Gastrocnemius medialis (tissue), 4 donors: ENCODE measurements around the gene NUP62. TPM values are rescaled to one million over a fixed set of nuclear protein-coding genes. Genes with fewer than 3 reads are reported as not detected.

Experiments used
- ATAC-seq, 2 donors: fragments of 150-250 bp; one replicate each; pipeline ENCODE4 v1.9.1; 2016
- DNase-seq, 2 donors: peaks; one replicate each; pipeline ENCODE4 v3.0.0-alpha.2; 2019
- H3K27ac ChIP-seq, 4 donors: fragments of 200-600 bp; sonication (generic); 1 replicate in 1 of 4; 2 replicates in 3 of 4; pipeline ENCODE4 v1.5.1; 2016 to 2018; ENCODE audit warnings: mild to moderate bottlenecking in 2 of 4, moderate library complexity in 1 of 4
- H3K27me3 ChIP-seq, 3 donors: fragments of 200-600 bp; sonication (generic) in 2 of 3; 1 replicate in 1 of 3; 2 replicates in 2 of 3; pipeline versions ENCODE4 v1.5.1 to v1.6.0; 2016 to 2019; ENCODE audit warnings: mild to moderate bottlenecking in 1 of 3, moderate library complexity in 1 of 3
- H3K36me3 ChIP-seq, 2 donors: fragments of 200-600 bp; sonication (generic) in 1 of 2; one replicate each; pipeline ENCODE4 v1.5.1; 2017 to 2018
- H3K4me1 ChIP-seq, 2 donors: fragments of 200-600 bp; sonication (generic) in 1 of 2; one replicate each; pipeline ENCODE4 v1.5.1; 2016 to 2017; ENCODE audit warnings: mild to moderate bottlenecking in 2 of 2
- H3K4me3 ChIP-seq, 4 donors: fragments of 200-600 bp; sonication (generic) in 3 of 4; 1 replicate in 1 of 4; 2 replicates in 3 of 4; pipeline ENCODE4 v1.5.1; 2016 to 2019; ENCODE audit warnings: mild to moderate bottlenecking in 2 of 4
- H3K9me3 ChIP-seq, 3 donors: fragments of 200-600 bp; sonication (generic) in 2 of 3; 1 replicate in 1 of 3; 2 replicates in 2 of 3; pipeline ENCODE4 v1.5.1; 2016 to 2019
- CTCF ChIP-seq, 5 experiments: fragments of 450-650 bp in 3 of 5; fragments of 200-600 bp in 2 of 5; sonication (generic) in 2 of 5; IDR thresholded peaks in 4 of 5; conservative IDR thresholded peaks in 1 of 5; 1 replicate in 4 of 5; 2 replicates in 1 of 5; pipeline ENCODE4 v1.5.1; 2016 to 2019; ENCODE audit warnings: antibody characterized with exemption in 5 of 5, mild to moderate bottlenecking in 3 of 5, moderate library complexity in 3 of 5
- POLR2A ChIP-seq, 2 donors: fragments of 450-650 bp; IDR thresholded peaks; one replicate each; pipeline ENCODE4 v1.6.1; 2017; ENCODE audit warnings: antibody characterized with exemption in 2 of 2, mild to moderate bottlenecking in 2 of 2, moderate library complexity in 2 of 2
- in situ Hi-C, 4 donors: fragments of 200-750 bp; cut with MboI; loops; one replicate each; pipeline versions ENCODE4 v1.15.0 to v1.8.0; 2017; ENCODE audit warnings: low sequenced_read_pairs in 4 of 4
- intact Hi-C: fragments of 100-400 bp; cut with DNase I; formaldehyde crosslinking; loops from one replicate; pipeline ENCODE4 v1.15.1; 2023; ENCODE audit warnings: low total_unique reads
- total RNA-seq, 4 donors: library from RNA; depleted of rRNA; stranded (reverse); fragments of >200 nt; gene quantifications; one replicate each; pipeline versions ENCODE4 v1.1.0 to v1.2.3, GENCODE V29; 2016

The NUP62 gene
- total RNA-seq, 4 donors from 2014 or later: 32.8 to 38.0 (median 36.3) TPM

GRCh38 chr19:49895566-49896297 lies 33.6 kb downstream of the NUP62 start:
- TF ChIP-seq POLR2A (IDR thresholded peaks at IDR 0.05) (no peak), CTCF (IDR thresholded peaks at IDR 0.05 in 4 of 5, conservative IDR thresholded peaks at IDR 0.05 in 1 of 5) (no peak)
- DNase-seq (no peak), ATAC-seq (no peak)
- no peaks in the 10 kb centered on the region for H3K36me3 ChIP-seq
- in situ Hi-C loops (no loop called here), intact Hi-C loops (no loop called here)
- H3K4me1 ChIP-seq: no peaks in the 10 kb centered on the region
- H3K27ac ChIP-seq: no peak overlapping the region
- H3K4me3 ChIP-seq: no peak overlapping the region
- no peaks in the 10 kb centered on the region for H3K9me3 ChIP-seq
- peaks cover 3 to 8% (median 6%) of the 10 kb centered on the region in 3 donors for H3K27me3 ChIP-seq

- intact Hi-C loops: no loop called here
- no peak for ATAC-seq
- DNase-seq: no peak
- Histone ChIP-seq H3K4me3 (no peak overlapping the region), H3K9me3 (no peaks in the 10 kb centered on the region), H3K36me3 (no peaks in the 10 kb centered on the region), H3K4me1 (peaks cover 2 to 6% of the 10 kb centered on the region in 2 donors), H3K27me3 (peaks cover 6 to 9% (median 7%) of the 10 kb centered on the region in 3 donors), H3K27ac (no peak overlapping the region)
- TF ChIP-seq POLR2A (IDR thresholded peaks at IDR 0.05) (no peak), CTCF (IDR thresholded peaks at IDR 0.05 in 4 of 5, conservative IDR thresholded peaks at IDR 0.05 in 1 of 5) (no peak)
- in situ Hi-C loops: no loop called here
Measured at GRCh38 chr19:49894879-49895565, 34.3 kb downstream of the NUP62 start.

GRCh38 chr19:49894011-49894664 lies 35.2 kb downstream of the NUP62 start:
- H3K36me3 ChIP-seq: no peaks in the 10 kb centered on the region
- in situ Hi-C loops (no loop called here), intact Hi-C loops (no loop called here)
- H3K4me1 ChIP-seq: peaks cover 2 to 12% of the 10 kb centered on the region in 2 donors
- no peak overlapping the region for H3K27ac ChIP-seq
- H3K9me3 ChIP-seq: no peaks in the 10 kb centered on the region
- DNase-seq (no peak), ATAC-seq (no peak)
- H3K27me3 ChIP-seq: peaks cover 6 to 9% (median 7%) of the 10 kb centered on the region in 3 donors
- no peak overlapping the region for H3K4me3 ChIP-seq
- TF ChIP-seq POLR2A (IDR thresholded peaks at IDR 0.05) (no peak), CTCF (IDR thresholded peaks at IDR 0.05 in 4 of 5, conservative IDR thresholded peaks at IDR 0.05 in 1 of 5) (no peak)

DNA sequence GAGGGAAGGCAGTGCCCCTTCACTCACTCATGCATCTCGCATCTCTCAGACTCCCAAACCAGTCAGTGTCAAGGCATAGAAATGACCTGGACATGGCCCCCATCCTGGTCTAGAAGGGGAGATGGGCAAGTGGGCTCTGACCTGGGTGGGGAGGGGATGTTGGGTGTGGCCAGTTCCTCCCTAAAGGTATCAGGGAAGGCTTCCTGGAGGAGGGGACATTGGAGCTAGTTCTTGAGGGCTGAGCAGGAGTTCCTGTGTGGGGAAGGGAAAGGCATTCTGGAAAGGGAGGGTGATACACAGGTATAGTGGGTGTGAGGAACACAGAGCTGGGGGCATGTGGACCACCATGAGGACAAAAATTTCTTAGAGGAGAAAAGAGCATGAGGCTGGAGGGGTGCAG lies 36.6 kb downstream of the NUP62 start:
- no peak overlapping the region for H3K4me3 ChIP-seq
- H3K4me1 ChIP-seq: peaks cover 2 to 12% of the 10 kb centered on the region in 2 donors
- H3K27me3 ChIP-seq: peaks cover 6 to 9% (median 7%) of the 10 kb centered on the region in 3 donors
- intact Hi-C loops: no loop called here
- no peak for DNase-seq
- H3K27ac ChIP-seq: no peak overlapping the region
- TF ChIP-seq POLR2A (IDR thresholded peaks at IDR 0.05) (no peak), CTCF (IDR thresholded peaks at IDR 0.05 in 4 of 5, conservative IDR thresholded peaks at IDR 0.05 in 1 of 5) (no peak)
- H3K36me3 ChIP-seq: no peaks in the 10 kb centered on the region
- no peak for ATAC-seq
- no peaks in the 10 kb centered on the region for H3K9me3 ChIP-seq
- in situ Hi-C loops: no loop called here
